MM.1S (cell line): Measurements from ENCODE around the gene BBS10.

ENCODE experiments used
- DNase-seq: peaks from one replicate; pipeline ENCODE4 v3.0.0-alpha.2; 2015
- H2AFZ ChIP-seq: fragments of 300-600 bp; sonication (generic); 2 replicates; pipeline ENCODE4 v1.6.0; 2016; ENCODE audit warnings: antibody characterized with exemption, low read length
- H3F3A ChIP-seq: fragments of 300-600 bp; sonication (generic); 2 replicates; pipeline ENCODE4 v1.6.1; 2016; ENCODE audit warnings: mild to moderate bottlenecking, antibody characterized with exemption, low read length, moderate library complexity, mixed read lengths; ENCODE audit not compliant: insufficient read depth
- H3K27ac ChIP-seq: fragments of 300-600 bp; sonication (generic); 2 replicates; pipeline ENCODE4 v1.5.1; 2016; ENCODE audit warnings: mild to moderate bottlenecking, low read length
- H3K27me3 ChIP-seq: fragments of 300-600 bp; sonication (generic); replicated peaks from 2 replicates; pipeline ENCODE4 v1.6.0; 2016; ENCODE audit warnings: low read length; ENCODE audit not compliant: insufficient read depth
- H3K36me3 ChIP-seq: fragments of 300-600 bp; sonication (generic); replicated peaks from 2 replicates; pipeline ENCODE4 v1.6.1; 2016; ENCODE audit warnings: mild to moderate bottlenecking, low read length, mixed read lengths; ENCODE audit not compliant: insufficient read depth
- H3K4me1 ChIP-seq: fragments of 300-600 bp; sonication (generic); 2 replicates; pipeline ENCODE4 v1.6.1; 2016; ENCODE audit warnings: low read length, mixed read lengths
- H3K4me2 ChIP-seq: fragments of 300-600 bp; sonication (generic); 2 replicates; pipeline ENCODE4 v1.6.0; 2016; ENCODE audit warnings: low read depth, low read length
- H3K4me3 ChIP-seq: fragments of 300-600 bp; sonication (generic); 2 replicates; pipeline ENCODE4 v1.5.1; 2016; ENCODE audit warnings: low read length, mixed read lengths
- H3K79me2 ChIP-seq: fragments of 300-600 bp; sonication (generic); 2 replicates; pipeline ENCODE4 v1.6.1; 2016; ENCODE audit warnings: mixed run types, low read length, mixed read lengths
- H3K9ac ChIP-seq: fragments of 300-600 bp; sonication (generic); 2 replicates; pipeline ENCODE4 v1.6.1; 2016; ENCODE audit warnings: low read length, mixed read lengths
- H3K9me2 ChIP-seq: fragments of 300-600 bp; sonication (generic); replicated peaks from 2 replicates; pipeline ENCODE4 v1.6.1; 2016; ENCODE audit warnings: mild to moderate bottlenecking, low read length, mixed read lengths; ENCODE audit not compliant: insufficient read depth
- H3K9me3 ChIP-seq: fragments of 300-600 bp; sonication (generic); replicated peaks from 2 replicates; pipeline ENCODE4 v1.6.1; 2016; ENCODE audit warnings: mild to moderate bottlenecking, low read length, mixed read lengths; ENCODE audit not compliant: insufficient read depth
- H4K20me1 ChIP-seq: fragments of 300-600 bp; sonication (generic); 2 replicates; pipeline ENCODE4 v1.6.1; 2016; ENCODE audit warnings: mild to moderate bottlenecking, low read length, moderate library complexity, mixed read lengths; ENCODE audit not compliant: insufficient read depth
- EZH2 ChIP-seq: fragments of 300-600 bp; sonication (generic); optimal IDR thresholded peaks from 2 replicates; pipeline ENCODE3; 2017; ENCODE audit warnings: low read depth, mild to moderate bottlenecking, antibody characterized with exemption, low read length, mixed read lengths
- EZH2phosphoT487 ChIP-seq: fragments of 300-600 bp; sonication (generic); IDR thresholded peaks from 2 replicates; pipeline ENCODE4 v1.6.1; 2018; ENCODE audit warnings: antibody characterized with exemption, low read length
- TF ChIP-seq, protein P1 (sequence below): fragments of 300-600 bp; sonication (generic); IDR thresholded peaks from 2 replicates; pipeline ENCODE4 v1.5.1; 2016; ENCODE audit warnings: antibody characterized with exemption, low read length, mixed read lengths

Gene BBS10

DNA sequence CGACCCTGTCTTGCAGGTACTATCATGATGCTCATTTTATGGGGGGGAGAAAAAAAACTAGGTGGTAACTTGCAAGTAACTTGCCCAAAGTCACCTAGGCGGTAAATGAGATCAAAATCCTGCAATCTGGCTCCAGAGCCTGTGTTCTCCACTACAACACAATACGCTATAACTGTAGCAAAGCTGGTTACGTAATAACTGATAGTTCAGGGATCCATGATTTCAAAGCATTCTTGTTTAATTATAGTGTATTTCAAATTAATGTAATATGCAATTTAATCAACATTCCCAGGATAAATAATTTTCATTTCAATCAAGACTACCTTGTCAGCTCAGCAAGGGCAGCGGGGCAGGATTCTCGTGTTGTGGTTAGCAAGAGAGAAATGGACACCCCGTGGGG, 31.7 kb downstream of the BBS10 start:
- no peak overlapping the region for H2AFZ ChIP-seq
- H3K27me3 ChIP-seq: no peaks in the 10 kb centered on the region
- H3K9me2 ChIP-seq: no peaks in the 10 kb centered on the region
- H3K79me2 ChIP-seq: no peaks in the 10 kb centered on the region
- no peak overlapping the region for H3K27ac ChIP-seq
- no peaks in the 10 kb centered on the region for H3K36me3 ChIP-seq
- TF ChIP-seq, protein P1, sequence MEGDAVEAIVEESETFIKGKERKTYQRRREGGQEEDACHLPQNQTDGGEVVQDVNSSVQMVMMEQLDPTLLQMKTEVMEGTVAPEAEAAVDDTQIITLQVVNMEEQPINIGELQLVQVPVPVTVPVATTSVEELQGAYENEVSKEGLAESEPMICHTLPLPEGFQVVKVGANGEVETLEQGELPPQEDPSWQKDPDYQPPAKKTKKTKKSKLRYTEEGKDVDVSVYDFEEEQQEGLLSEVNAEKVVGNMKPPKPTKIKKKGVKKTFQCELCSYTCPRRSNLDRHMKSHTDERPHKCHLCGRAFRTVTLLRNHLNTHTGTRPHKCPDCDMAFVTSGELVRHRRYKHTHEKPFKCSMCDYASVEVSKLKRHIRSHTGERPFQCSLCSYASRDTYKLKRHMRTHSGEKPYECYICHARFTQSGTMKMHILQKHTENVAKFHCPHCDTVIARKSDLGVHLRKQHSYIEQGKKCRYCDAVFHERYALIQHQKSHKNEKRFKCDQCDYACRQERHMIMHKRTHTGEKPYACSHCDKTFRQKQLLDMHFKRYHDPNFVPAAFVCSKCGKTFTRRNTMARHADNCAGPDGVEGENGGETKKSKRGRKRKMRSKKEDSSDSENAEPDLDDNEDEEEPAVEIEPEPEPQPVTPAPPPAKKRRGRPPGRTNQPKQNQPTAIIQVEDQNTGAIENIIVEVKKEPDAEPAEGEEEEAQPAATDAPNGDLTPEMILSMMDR: no peak
- no peak for TF ChIP-seq EZH2
- TF ChIP-seq EZH2phosphoT487: no peak
- no peak overlapping the region for H3K4me2 ChIP-seq
- H3K9ac ChIP-seq: no peak overlapping the region
- DNase-seq: no peak
- no peaks in the 10 kb centered on the region for H4K20me1 ChIP-seq
- H3F3A ChIP-seq: no peaks in the 10 kb centered on the region
- H3K9me3 ChIP-seq: no peaks in the 10 kb centered on the region
- no peaks in the 10 kb centered on the region for H3K4me1 ChIP-seq
- H3K4me3 ChIP-seq: no peak overlapping the region

DNA sequence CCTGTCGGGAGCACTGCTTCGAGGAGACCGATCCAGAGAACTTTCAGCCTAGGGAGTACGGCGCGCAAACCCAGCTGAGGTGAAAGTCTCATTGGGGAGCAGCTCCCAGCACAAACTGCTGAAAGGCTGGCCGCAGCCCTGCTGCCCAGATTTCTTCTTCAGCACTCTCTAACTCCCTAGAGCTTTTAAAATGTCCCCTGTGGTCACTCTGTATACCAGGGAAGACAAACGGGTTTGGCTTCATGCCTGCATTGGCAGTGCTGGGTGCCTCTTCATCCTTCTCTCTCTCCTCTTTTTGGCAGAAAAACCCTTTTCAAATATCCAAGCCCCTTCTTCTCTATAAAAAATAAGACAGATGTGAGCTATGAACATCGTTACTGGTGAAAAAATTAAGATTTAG, 34.9 kb downstream of the BBS10 start:
- Histone ChIP-seq H3K4me3 (no peak overlapping the region), H3K9ac (no peak overlapping the region), H3K79me2 (no peaks in the 10 kb centered on the region), H3K27me3 (no peaks in the 10 kb centered on the region), H2AFZ (no peak overlapping the region), H3F3A (no peaks in the 10 kb centered on the region), H4K20me1 (no peaks in the 10 kb centered on the region), H3K36me3 (no peaks in the 10 kb centered on the region), H3K4me1 (no peaks in the 10 kb centered on the region), H3K4me2 (no peak overlapping the region), H3K9me2 (no peaks in the 10 kb centered on the region), H3K27ac (no peak overlapping the region), H3K9me3 (no peaks in the 10 kb centered on the region)
- no peak for TF ChIP-seq EZH2
- no peak for TF ChIP-seq EZH2phosphoT487
- TF ChIP-seq, protein P1: no peak
- no peak for DNase-seq

DNA sequence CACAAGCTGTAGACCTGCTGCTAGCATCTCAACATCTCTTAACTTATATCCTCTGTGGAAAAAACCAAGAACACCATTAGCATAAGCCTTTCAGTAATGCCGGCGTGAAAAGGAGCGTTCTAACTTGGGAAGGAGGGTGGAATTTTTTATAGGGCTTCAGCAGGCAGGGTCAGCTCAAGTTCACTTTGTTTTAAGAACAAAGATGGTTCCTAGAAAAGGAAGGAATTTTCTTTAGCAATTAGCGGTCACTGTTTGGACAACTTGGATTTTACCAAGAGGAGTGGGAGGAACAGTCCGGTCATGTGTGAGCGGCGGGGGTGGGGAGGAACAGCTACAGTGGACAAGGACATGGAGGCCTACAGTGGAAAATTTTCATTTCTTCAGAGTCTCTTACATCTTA, 35.9 kb downstream of the BBS10 start:
- Histone ChIP-seq H4K20me1 (no peaks in the 10 kb centered on the region), H3K4me1 (no peaks in the 10 kb centered on the region), H3K4me3 (no peak overlapping the region), H3K9me2 (no peaks in the 10 kb centered on the region), H3K79me2 (no peaks in the 10 kb centered on the region), H3K27me3 (no peaks in the 10 kb centered on the region), H3K27ac (no peak overlapping the region), H3F3A (no peaks in the 10 kb centered on the region), H3K4me2 (no peak overlapping the region), H3K9me3 (no peaks in the 10 kb centered on the region), H3K9ac (no peak overlapping the region), H2AFZ (no peak overlapping the region), H3K36me3 (no peaks in the 10 kb centered on the region)
- no peak for DNase-seq
- TF ChIP-seq EZH2phosphoT487: no peak
- TF ChIP-seq, protein P1: no peak
- no peak for TF ChIP-seq EZH2

DNA sequence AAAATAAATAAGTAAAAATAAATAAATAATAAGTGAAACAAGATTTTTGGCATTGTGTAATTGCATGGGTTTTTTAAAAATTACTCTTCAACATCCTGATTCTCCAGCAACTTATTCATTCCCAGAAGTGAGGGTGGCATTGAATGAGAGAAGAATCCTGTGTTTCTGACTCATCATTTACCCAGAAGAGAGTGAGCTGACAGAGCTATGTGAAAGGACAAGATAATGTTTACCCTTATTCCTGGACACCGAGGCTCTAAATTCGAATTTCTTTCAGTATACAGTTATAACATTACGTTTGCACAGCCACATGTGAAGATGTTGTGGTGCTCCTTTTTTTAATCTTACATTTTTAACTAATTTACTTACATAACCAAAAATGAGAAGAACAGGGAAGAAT, 36.4 kb downstream of the BBS10 start:
- Histone ChIP-seq H3K36me3 (no peaks in the 10 kb centered on the region), H3K4me1 (no peaks in the 10 kb centered on the region), H3K79me2 (no peaks in the 10 kb centered on the region), H3K27ac (no peak overlapping the region), H3K9me3 (no peaks in the 10 kb centered on the region), H3K4me3 (no peak overlapping the region), H3F3A (no peaks in the 10 kb centered on the region), H3K9me2 (no peaks in the 10 kb centered on the region), H3K27me3 (no peaks in the 10 kb centered on the region), H3K9ac (no peak overlapping the region), H4K20me1 (no peaks in the 10 kb centered on the region), H3K4me2 (no peak overlapping the region), H2AFZ (no peak overlapping the region)
- TF ChIP-seq EZH2 (no peak), EZH2phosphoT487 (no peak)
- TF ChIP-seq, protein P1: no peak
- no peak for DNase-seq
